ELF-1 (cell line): ENCODE measurements around the gene C2orf42.
"Not testable (repeated sequence)": the region's sequence is repeated elsewhere in the genome, so short reads cannot be mapped to it uniquely, and the experiment has no call there.

Experiments
- DNase-seq: peaks from one replicate; pipeline ENCODE4 v3.0.0-alpha.2; 2016; ENCODE audit warnings: low read depth, low spot score

Gene C2orf42

GRCh38 chr2:70104231-70105111, 86.3 kb downstream of the C2orf42 start:
- no peak for DNase-seq

GRCh38 chr2:70103531-70104061, 87.2 kb downstream of the C2orf42 start:
- DNase-seq: no peak

DNA sequence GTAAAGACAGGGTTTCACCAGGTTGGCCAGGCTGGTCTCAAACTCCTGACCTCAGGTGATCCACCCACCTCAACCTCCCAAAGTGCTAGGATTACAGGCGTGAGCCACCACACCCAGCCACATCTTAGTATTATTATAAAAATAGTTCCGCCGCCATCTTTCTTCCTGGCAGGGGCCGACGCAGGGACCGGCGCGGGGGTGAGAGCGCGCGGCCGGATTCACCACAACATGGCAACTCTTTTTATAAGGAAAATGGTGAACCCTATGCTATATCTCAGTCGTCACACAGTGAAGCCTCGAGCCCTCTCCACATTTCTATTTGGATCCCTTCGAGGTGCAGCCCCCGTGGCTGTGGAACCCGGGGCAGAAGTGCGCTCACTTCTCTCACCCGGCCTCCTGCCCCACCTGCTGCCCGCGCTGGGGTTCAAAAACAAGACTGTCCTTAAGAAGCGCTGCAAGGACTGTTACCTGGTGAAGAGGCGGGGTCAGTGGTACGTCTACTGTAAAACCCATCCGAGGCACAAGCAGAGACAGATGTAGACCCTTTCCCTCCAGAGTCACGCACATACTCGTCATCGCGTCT, 88.4 kb downstream of the C2orf42 start:
- not testable (repeated sequence) for DNase-seq

GRCh38 chr2:70101686-70102085, 89.1 kb downstream of the C2orf42 start:
- not testable (repeated sequence) for DNase-seq

DNA sequence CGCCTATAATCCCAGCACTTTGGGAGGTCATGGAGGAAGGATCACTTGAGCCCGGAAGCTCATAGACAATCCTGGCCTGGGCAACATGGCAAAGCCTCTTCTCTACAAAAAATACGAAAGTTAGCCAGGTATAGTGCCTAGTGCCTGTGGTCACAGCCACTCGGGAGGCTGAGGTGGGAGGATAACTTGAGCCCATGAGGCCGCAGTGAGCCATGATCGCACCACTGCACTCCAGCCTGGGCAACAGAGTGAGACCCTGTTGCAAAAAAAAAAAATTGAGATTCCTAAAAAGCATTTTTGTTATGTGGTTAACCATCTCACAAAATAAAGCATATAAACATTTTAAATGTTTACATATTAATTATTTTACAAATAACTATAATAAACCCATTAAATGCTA, 89.6 kb downstream of the C2orf42 start:
- no peak for DNase-seq
